Upper lobe of right lung (tissue), 1 donor: ENCODE measurements around the gene GPNMB. TPM values are rescaled to one million over a fixed set of nuclear protein-coding genes. Genes with fewer than 3 reads are reported as not detected.
"Not testable (repeated sequence)": the region's sequence is repeated elsewhere in the genome, so short reads cannot be mapped to it uniquely, and the experiment has no call there.

Experiments
- ATAC-seq: fragments of 200-7000 bp; cut with Tn5 transposase; one replicate; pipeline ENCODE4 v1.9.1; 2020; ENCODE audit warnings: mild to moderate bottlenecking, moderate library complexity
- DNase-seq: peaks from one replicate; pipeline ENCODE4 v3.0.0-alpha.2; 2020
- H3K27ac ChIP-seq: fragments of 200-600 bp; one replicate; pipeline ENCODE4 v1.8.0; 2022
- H3K27me3 ChIP-seq: fragments of 200-600 bp; one replicate; pipeline ENCODE4 v1.8.0; 2022; ENCODE audit warnings: mild to moderate bottlenecking
- H3K36me3 ChIP-seq: fragments of 200-600 bp; one replicate; pipeline ENCODE4 v1.8.0; 2022
- H3K4me1 ChIP-seq: fragments of 200-600 bp; one replicate; pipeline ENCODE4 v1.8.0; 2022
- H3K4me3 ChIP-seq: fragments of 200-600 bp; one replicate; pipeline ENCODE4 v1.8.0; 2022; ENCODE audit warnings: mild to moderate bottlenecking
- H3K9me3 ChIP-seq: fragments of 200-600 bp; one replicate; pipeline ENCODE4 v1.8.0; 2022
- CTCF ChIP-seq: fragments of 200-600 bp; IDR thresholded peaks from one replicate; pipeline ENCODE4 v1.8.0; 2022; ENCODE audit warnings: antibody characterized with exemption
- intact Hi-C: fragments of 100-400 bp; cut with DNase I; formaldehyde crosslinking; loops from one replicate; pipeline ENCODE4 v1.11.0; 2022
- total RNA-seq: library from RNA; stranded (reverse); fragmentation: NEBNext Ultra II Directional; extraction: Animal tissue kit (Norgen Biotek cat#: 25700); gene quantifications from one replicate; pipeline ENCODE4 v1.2.1, GENCODE V29; 2021
- donor health status: DM: no; HTN: yes; CAD: no; lungs with severe emphysema.

GPNMB gene
- total RNA-seq, 1 donor from 2014 or later: 322 TPM

- TF ChIP-seq CTCF: no peak
- Histone ChIP-seq H3K9me3 (no peaks in the 10 kb centered on the region), H3K4me1 (peaks cover 4% of the 10 kb centered on the region), H3K27ac (no peak overlapping the region), H3K36me3 (peaks cover 55% of the 10 kb centered on the region), H3K4me3 (no peak overlapping the region), H3K27me3 (no peaks in the 10 kb centered on the region)
- DNase-seq: no peak
- intact Hi-C loops: no loop called here
- no peak for ATAC-seq
These were observed 60.5 kb downstream of the GPNMB start for GRCh38 chr7:23306936-23307521.

- ATAC-seq (no peak), DNase-seq (no peak)
- no peak overlapping the region for H3K27ac ChIP-seq
- no peaks in the 10 kb centered on the region for H3K4me1 ChIP-seq
- no peak overlapping the region for H3K4me3 ChIP-seq
- no peaks in the 10 kb centered on the region for H3K27me3 ChIP-seq
- intact Hi-C loops: no loop called here
- H3K36me3 ChIP-seq: peaks cover 44% of the 10 kb centered on the region
- H3K9me3 ChIP-seq: no peaks in the 10 kb centered on the region
- no peak for TF ChIP-seq CTCF
These were observed 62.2 kb downstream of the GPNMB start for GRCh38 chr7:23308754-23309153.

GRCh38 chr7:23312141-23312540 lies 65.6 kb downstream of the GPNMB start:
- H3K27me3 ChIP-seq, H3K4me1 ChIP-seq, intact Hi-C loops, H3K27ac ChIP-seq, H3K9me3 ChIP-seq, DNase-seq, H3K4me3 ChIP-seq, ATAC-seq: not testable (repeated sequence)
- H3K36me3 ChIP-seq: peaks cover 38% of the 10 kb centered on the region

- no peak for TF ChIP-seq CTCF
- Histone ChIP-seq H3K4me1 (no peaks in the 10 kb centered on the region), H3K36me3 (peaks cover 10% of the 10 kb centered on the region), H3K27ac (no peak overlapping the region), H3K9me3 (no peaks in the 10 kb centered on the region), H3K4me3 (no peak overlapping the region), H3K27me3 (no peaks in the 10 kb centered on the region)
- ATAC-seq (no peak), DNase-seq (no peak)
- intact Hi-C loops: no loop called here
These were observed 68.8 kb downstream of the GPNMB start for GRCh38 chr7:23315366-23315765.

Other genes with a start within 250 kb of the GPNMB start
- 47.7 TPM for gene HYCC1, start 232.6 kb upstream of the GPNMB start, total RNA-seq
- gene KLHL7, start 141.0 kb upstream of the GPNMB start, total RNA-seq: 16.4 TPM
- 29.5 TPM for gene NUP42, start 64.7 kb upstream of the GPNMB start, total RNA-seq
- 42.2 TPM for gene MALSU1, start 52.6 kb downstream of the GPNMB start, total RNA-seq
- 3.3 TPM for gene IGF2BP3, start 223.7 kb downstream of the GPNMB start, total RNA-seq